Trophoblast cell (in vitro differentiated cells and primary cell): ENCODE measurements around the gene MAP1LC3B2.

Experiments used
- DNase-seq, 2 donors: peaks; one replicate each; pipeline ENCODE4 v3.0.0-alpha.2; 2016
- H2AFZ ChIP-seq: 2 replicates; pipeline ENCODE4 v1.6.1; 2013; ENCODE audit warnings: low read length, moderate library complexity, mild to moderate bottlenecking; ENCODE audit not compliant: insufficient read depth, poor library complexity
- H2AK5ac ChIP-seq: 2 replicates; pipeline ENCODE4 v1.6.1; 2013; ENCODE audit warnings: mild to moderate bottlenecking, low read length
- H2BK120ac ChIP-seq: 2 replicates; pipeline ENCODE4 v1.6.1; 2013; ENCODE audit warnings: low read length, mild to moderate bottlenecking, moderate library complexity; ENCODE audit not compliant: insufficient read depth, poor library complexity
- H2BK12ac ChIP-seq: 2 replicates; pipeline ENCODE4 v1.6.1; 2013; ENCODE audit warnings: mild to moderate bottlenecking, low read length, moderate library complexity
- H2BK5ac ChIP-seq: 2 replicates; pipeline ENCODE4 v1.6.1; 2013; ENCODE audit warnings: low read length, low read depth, moderate library complexity, mild to moderate bottlenecking; ENCODE audit not compliant: poor library complexity
- H3K14ac ChIP-seq: 2 replicates; pipeline ENCODE4 v1.6.1; 2013; ENCODE audit warnings: mild to moderate bottlenecking, low read length
- H3K18ac ChIP-seq: 2 replicates; pipeline ENCODE4 v1.6.1; 2013; ENCODE audit warnings: mild to moderate bottlenecking, low read length
- H3K23ac ChIP-seq: 2 replicates; pipeline ENCODE4 v1.6.1; 2013; ENCODE audit warnings: low read length
- H3K27ac ChIP-seq: 2 replicates; pipeline ENCODE4 v1.5.1; 2013; ENCODE audit warnings: low read depth, mild to moderate bottlenecking, inconsistent platforms, low read length, moderate library complexity
- H3K27me3 ChIP-seq: 2 replicates; pipeline ENCODE4 v1.6.1; 2013; ENCODE audit warnings: inconsistent platforms, mild to moderate bottlenecking, low read length, moderate library complexity; ENCODE audit not compliant: insufficient read depth
- H3K36me3 ChIP-seq, 2 experiments: 1 replicate in 1 of 2; 2 replicates in 1 of 2; pipeline ENCODE4 v1.6.1; 2013; ENCODE audit warnings: low read length in 2 of 2, mild to moderate bottlenecking in 2 of 2, moderate library complexity in 1 of 2; ENCODE audit not compliant: insufficient read depth in 2 of 2, control insufficient read depth in 1 of 2
- H3K4ac ChIP-seq: 2 replicates; pipeline ENCODE4 v1.6.1; 2013; ENCODE audit warnings: low read depth, mild to moderate bottlenecking, low read length, moderate library complexity
- H3K4me1 ChIP-seq, 2 experiments: 1 replicate in 1 of 2; 2 replicates in 1 of 2; pipeline ENCODE4 v1.6.1; 2013; ENCODE audit warnings: low read length in 2 of 2, mild to moderate bottlenecking in 2 of 2, moderate library complexity in 1 of 2; ENCODE audit not compliant: insufficient read depth in 2 of 2, control insufficient read depth in 1 of 2
- H3K4me2 ChIP-seq: 2 replicates; pipeline ENCODE4 v1.6.1; 2013; ENCODE audit warnings: inconsistent platforms, mild to moderate bottlenecking, low read length, moderate library complexity
- H3K4me3 ChIP-seq: 2 replicates; pipeline ENCODE4 v1.5.1; 2013; ENCODE audit warnings: mild to moderate bottlenecking, low read depth, low read length, inconsistent platforms
- H3K79me1 ChIP-seq: one replicate; pipeline ENCODE4 v1.6.1; 2013; ENCODE audit warnings: low read length
- H3K79me2 ChIP-seq: 2 replicates; pipeline ENCODE4 v1.6.1; 2013; ENCODE audit warnings: low read length, mild to moderate bottlenecking; ENCODE audit not compliant: control insufficient read depth, insufficient read depth, poor library complexity
- H3K9ac ChIP-seq: 2 replicates; pipeline ENCODE4 v1.6.1; 2013; ENCODE audit warnings: mild to moderate bottlenecking, low read length
- H3K9me3 ChIP-seq: 2 replicates; pipeline ENCODE4 v1.6.1; 2013; ENCODE audit warnings: low read depth, mild to moderate bottlenecking, control low read depth, inconsistent platforms, low read length; ENCODE audit not compliant: insufficient read depth
- H4K12ac ChIP-seq: 2 replicates; pipeline ENCODE4 v1.6.1; 2013; ENCODE audit warnings: low read depth, mild to moderate bottlenecking, low read length, moderate library complexity
- H4K8ac ChIP-seq: 2 replicates; pipeline ENCODE4 v1.6.1; 2013; ENCODE audit warnings: low read depth, mild to moderate bottlenecking, low read length, moderate library complexity
- H4K91ac ChIP-seq: one replicate; pipeline ENCODE4 v1.6.1; 2013; ENCODE audit warnings: low read depth, mild to moderate bottlenecking, low read length, moderate library complexity
- WGBS: extraction: QIAGEN DNeasy Blood & Tissue Kit; methylation state at CpG from one replicate; pipeline ENCODE4 v1.1.7; 2013; ENCODE audit warnings: missing lambda C conversion rate; ENCODE audit not compliant: insufficient read length, insufficient coverage; ENCODE audit errors: extremely low coverage; 5-methylcytosine and 5-hydroxymethylcytosine counted together

The MAP1LC3B2 gene

DNA sequence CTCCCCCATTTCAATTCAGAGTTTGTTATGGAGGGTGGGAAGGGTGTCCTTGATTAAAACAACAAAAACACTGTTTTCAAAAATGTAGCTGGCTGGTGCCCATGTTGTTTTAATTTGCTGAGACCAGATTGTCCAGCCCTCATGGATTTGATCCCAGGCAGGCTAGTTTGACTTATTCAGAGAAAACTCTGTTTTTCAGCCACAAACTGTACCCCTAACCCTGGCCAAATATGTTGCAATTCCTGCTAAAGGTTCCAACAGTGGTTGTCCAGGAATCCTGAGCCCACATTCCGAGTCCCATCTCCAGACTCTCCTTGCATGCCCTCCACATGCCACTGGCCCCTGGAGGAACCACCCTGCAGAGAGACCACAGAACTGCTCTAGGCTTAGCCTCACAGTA is 36.0 kb downstream of the MAP1LC3B2 start:
- H4K12ac ChIP-seq, result no peak overlapping the region
- H2BK12ac ChIP-seq, result no peak overlapping the region
- H3K9me3 ChIP-seq, result no peaks in the 10 kb centered on the region
- DNase-seq, result no peak
- peaks cover 7% of the 10 kb centered on the region for H3K79me1 ChIP-seq
- no peak overlapping the region for H3K4me3 ChIP-seq
- H3K4me1 ChIP-seq, result peaks cover 18% of the 10 kb centered on the region in 2 experiments
- no peak overlapping the region for H4K8ac ChIP-seq
- no peak overlapping the region for H3K9ac ChIP-seq
- H2AFZ ChIP-seq, result no peak overlapping the region
- H3K27ac ChIP-seq, result no peak overlapping the region
- H2BK120ac ChIP-seq, result no peak overlapping the region
- H3K36me3 ChIP-seq, result no peaks in the 10 kb centered on the region
- H3K4ac ChIP-seq, result no peak overlapping the region
- no peak overlapping the region for H3K18ac ChIP-seq
- H3K27me3 ChIP-seq, result no peaks in the 10 kb centered on the region
- H3K14ac ChIP-seq, result no peak overlapping the region
- no peak overlapping the region for H2BK5ac ChIP-seq
- H3K23ac ChIP-seq, result no peak overlapping the region
- no peak overlapping the region for H4K91ac ChIP-seq
- H2AK5ac ChIP-seq, result no peak overlapping the region
- H3K4me2 ChIP-seq, result no peak overlapping the region
- H3K79me2 ChIP-seq, result no peaks in the 10 kb centered on the region
- WGBS, result no CpG with 5 or more reads among the region's 1 CpG

GRCh38 chr12:116595672-116596071 is 36.5 kb downstream of the MAP1LC3B2 start:
- no peak overlapping the region for H4K91ac ChIP-seq
- no peak overlapping the region for H2BK5ac ChIP-seq
- H3K4me3 ChIP-seq, result no peak overlapping the region
- H3K23ac ChIP-seq, result no peak overlapping the region
- no peak overlapping the region for H3K9ac ChIP-seq
- no peak overlapping the region for H4K8ac ChIP-seq
- H3K4ac ChIP-seq, result no peak overlapping the region
- peaks cover 18% of the 10 kb centered on the region in 2 experiments for H3K4me1 ChIP-seq
- H3K36me3 ChIP-seq, result no peaks in the 10 kb centered on the region
- H3K79me2 ChIP-seq, result no peaks in the 10 kb centered on the region
- no peak overlapping the region for H2BK12ac ChIP-seq
- H3K27ac ChIP-seq, result no peak overlapping the region
- no peak overlapping the region for H3K4me2 ChIP-seq
- H4K12ac ChIP-seq, result no peak overlapping the region
- H2BK120ac ChIP-seq, result no peak overlapping the region
- H3K27me3 ChIP-seq, result no peaks in the 10 kb centered on the region
- no peak overlapping the region for H2AK5ac ChIP-seq
- H3K79me1 ChIP-seq, result peaks cover 7% of the 10 kb centered on the region
- H3K9me3 ChIP-seq, result no peaks in the 10 kb centered on the region
- no peak for DNase-seq
- no peak overlapping the region for H2AFZ ChIP-seq
- H3K18ac ChIP-seq, result no peak overlapping the region
- H3K14ac ChIP-seq, result no peak overlapping the region

DNA sequence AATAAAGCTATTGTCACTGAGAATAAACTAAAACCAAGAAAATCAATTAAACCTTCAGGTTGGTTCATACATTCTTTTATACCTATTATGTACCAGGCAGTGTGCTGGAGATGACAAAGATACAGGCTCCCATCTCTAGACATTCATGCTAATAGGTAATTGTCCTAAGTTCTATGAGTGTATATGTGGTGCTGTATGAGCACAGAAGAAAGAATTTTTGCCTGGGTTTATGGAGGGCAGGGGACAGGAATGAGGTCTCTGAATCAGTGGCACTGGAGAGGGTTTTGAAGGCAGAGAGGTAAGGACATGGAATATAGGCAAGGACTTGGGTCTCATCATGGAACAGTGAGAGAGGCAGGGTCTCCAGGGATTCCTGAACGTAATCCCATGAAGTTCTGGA is 38.7 kb downstream of the MAP1LC3B2 start:
- peaks cover 22 to 24% of the 10 kb centered on the region in 2 experiments for H3K4me1 ChIP-seq
- no peaks in the 10 kb centered on the region for H3K79me2 ChIP-seq
- H3K18ac ChIP-seq, result no peak overlapping the region
- no peak overlapping the region for H3K14ac ChIP-seq
- no peak overlapping the region for H3K4ac ChIP-seq
- peak overlapping the region; percentile 62 for H2BK12ac ChIP-seq
- peak overlapping the region; percentile 27 for H2BK5ac ChIP-seq
- no peak overlapping the region for H3K4me3 ChIP-seq
- peaks cover 16% of the 10 kb centered on the region for H3K79me1 ChIP-seq
- H2AFZ ChIP-seq, result no peak overlapping the region
- no peaks in the 10 kb centered on the region for H3K27me3 ChIP-seq
- H4K8ac ChIP-seq, result peak overlapping the region; percentile 9
- no CpG with 5 or more reads among the region's 1 CpG for WGBS
- no peaks in the 10 kb centered on the region for H3K9me3 ChIP-seq
- H3K27ac ChIP-seq, result peak overlapping the region; percentile 22
- no peak overlapping the region for H4K12ac ChIP-seq
- H3K4me2 ChIP-seq, result no peak overlapping the region
- H2BK120ac ChIP-seq, result no peak overlapping the region
- H3K9ac ChIP-seq, result no peak overlapping the region
- no peak overlapping the region for H3K23ac ChIP-seq
- no peaks in the 10 kb centered on the region for H3K36me3 ChIP-seq
- peak; percentile 45 to 66 for DNase-seq
- peak overlapping the region; percentile 19 for H4K91ac ChIP-seq
- no peak overlapping the region for H2AK5ac ChIP-seq

GRCh38 chr12:116598311-116599284 is 39.4 kb downstream of the MAP1LC3B2 start:
- H3K4me3 ChIP-seq, result no peak overlapping the region
- peaks cover 20% of the 10 kb centered on the region for H3K79me1 ChIP-seq
- peak overlapping the region; percentile 40 for H4K91ac ChIP-seq
- H2AK5ac ChIP-seq, result no peak overlapping the region
- no peak overlapping the region for H3K9ac ChIP-seq
- H3K27me3 ChIP-seq, result no peaks in the 10 kb centered on the region
- H3K79me2 ChIP-seq, result no peaks in the 10 kb centered on the region
- H2AFZ ChIP-seq, result no peak overlapping the region
- H4K8ac ChIP-seq, result peak overlapping the region; percentile 30
- peak overlapping the region; percentile 27 for H2BK5ac ChIP-seq
- H3K18ac ChIP-seq, result no peak overlapping the region
- peak overlapping the region; percentile 44 for H3K14ac ChIP-seq
- H2BK12ac ChIP-seq, result peak overlapping the region; percentile 62
- H3K4me2 ChIP-seq, result no peak overlapping the region
- H3K4ac ChIP-seq, result no peak overlapping the region
- peak; percentile 84 to 89 for DNase-seq
- peak overlapping the region; percentile 30 for H3K27ac ChIP-seq
- H3K9me3 ChIP-seq, result no peaks in the 10 kb centered on the region
- no peaks in the 10 kb centered on the region for H3K36me3 ChIP-seq
- peak overlapping the region; percentile 1 for H2BK120ac ChIP-seq
- peaks cover 26 to 28% of the 10 kb centered on the region in 2 experiments for H3K4me1 ChIP-seq
- H4K12ac ChIP-seq, result no peak overlapping the region
- no peak overlapping the region for H3K23ac ChIP-seq
- WGBS, result no CpG with 5 or more reads among the region's 22 CpGs
